Gastroesophageal sphincter (tissue), 3 donors: ENCODE data around the gene DPPA4.

Source experiments
- CTCF ChIP-seq, 4 experiments: fragments of 200-600 bp in 2 of 4; fragments of 450-650 bp in 2 of 4; sonication (generic) in 1 of 4; IDR thresholded peaks; one replicate each; pipeline ENCODE4 v1.5.1; 2017 to 2019; ENCODE audit warnings: antibody characterized with exemption in 4 of 4, mild to moderate bottlenecking in 2 of 4, moderate library complexity in 2 of 4
- POLR2AphosphoS5 ChIP-seq: sonication (generic); formaldehyde crosslinking; IDR thresholded peaks from one replicate; pipeline ENCODE4 v1.6.1; 2017; ENCODE audit warnings: antibody characterized with exemption

DNA sequence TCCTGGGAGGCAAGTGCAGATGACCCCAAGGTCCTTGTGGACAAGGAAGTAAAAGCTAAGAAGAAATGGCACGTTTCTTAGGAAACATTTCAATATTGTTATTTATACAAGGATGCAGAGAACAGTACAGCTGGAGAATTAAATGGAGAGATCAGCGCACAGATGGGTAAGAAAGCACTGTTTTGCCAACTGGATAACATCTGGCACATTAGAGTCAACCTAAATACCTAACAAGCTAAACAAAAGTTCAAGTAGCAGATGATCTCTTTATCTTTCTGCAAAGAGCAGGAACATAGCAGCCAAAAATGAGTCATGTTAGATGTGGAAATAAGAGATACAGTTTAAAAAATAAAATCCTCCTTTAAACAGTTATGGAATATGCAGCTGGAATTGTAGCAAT is 15.7 kb upstream of the DPPA4 start:
- TF ChIP-seq CTCF (IDR thresholded peaks at IDR 0.05) (no peak), POLR2AphosphoS5 (no peak)
